Effector memory CD8-positive, alpha-beta T cell (primary cell): Measurements from ENCODE around the gene SMIM44.
"Not testable (repeated sequence)": the region's sequence is repeated elsewhere in the genome, so short reads cannot be mapped to it uniquely, and the experiment has no call there.

Experiments
- ATAC-seq: fragments of 150-1000 bp; cut with Tn5 transposase; replicated peaks from 2 replicates; pipeline ENCODE4 v1.10.0; 2021; ENCODE audit warnings: mild to moderate bottlenecking, moderate library complexity
- DNase-seq, 3 experiments: peaks; one replicate each; pipeline ENCODE4 v3.0.0; 2021
- H3K27ac Mint-ChIP-seq, 2 donors: one replicate each; pipeline ENCODE4 v1.8.0; 2022; ENCODE audit warnings: mild to moderate bottlenecking in 2 of 2, mixed read lengths in 2 of 2, moderate library complexity in 2 of 2
- H3K27me3 Mint-ChIP-seq, 2 donors: one replicate each; pipeline ENCODE4 v1.8.0; 2022; ENCODE audit warnings: mixed read lengths in 2 of 2
- H3K36me3 Mint-ChIP-seq: one replicate; pipeline ENCODE4 v1.8.0; 2022; ENCODE audit warnings: mild to moderate bottlenecking, moderate library complexity, mixed read lengths; ENCODE audit not compliant: insufficient read depth
- H3K4me1 Mint-ChIP-seq, 2 donors: one replicate each; pipeline ENCODE4 v1.8.0; 2022; ENCODE audit warnings: low read depth in 2 of 2, mixed read lengths in 2 of 2
- H3K4me3 Mint-ChIP-seq, 2 donors: one replicate each; pipeline ENCODE4 v1.8.0; 2022; ENCODE audit warnings: mild to moderate bottlenecking in 2 of 2, mixed read lengths in 2 of 2, moderate library complexity in 2 of 2
- H3K9me3 Mint-ChIP-seq, 2 donors: one replicate each; pipeline ENCODE4 v1.8.0; 2022; ENCODE audit warnings: mixed read lengths in 2 of 2

The SMIM44 gene

GRCh38 chr19:3459965-3460582, 23.2 kb downstream of the SMIM44 start:
- H3K27me3 Mint-ChIP-seq = no peaks in the 10 kb centered on the region
- ATAC-seq (no peak), DNase-seq (no peak)
- peaks cover 0 to 4% of the 10 kb centered on the region in 2 donors for H3K4me1 Mint-ChIP-seq
- no peaks in the 10 kb centered on the region for H3K9me3 Mint-ChIP-seq
- H3K27ac Mint-ChIP-seq = no peak overlapping the region
- no peak overlapping the region for H3K4me3 Mint-ChIP-seq
- H3K36me3 Mint-ChIP-seq = peaks cover 3% of the 10 kb centered on the region

- Mint-ChIP-seq H3K27me3 (no peaks in the 10 kb centered on the region), H3K4me3 (no peak overlapping the region), H3K27ac (peak overlapping the region in 1 of 2 donors; percentile 12), H3K9me3 (no peaks in the 10 kb centered on the region), H3K36me3 (peaks cover 3% of the 10 kb centered on the region), H3K4me1 (peaks cover 0 to 4% of the 10 kb centered on the region in 2 donors)
- ATAC-seq = peak; percentile 39
- no peak for DNase-seq
These were observed 24.0 kb downstream of the SMIM44 start for GRCh38 chr19:3459089-3459881.

- DNase-seq = no peak
- Mint-ChIP-seq H3K4me3 (no peak overlapping the region), H3K9me3 (no peaks in the 10 kb centered on the region), H3K36me3 (peaks cover 3% of the 10 kb centered on the region), H3K4me1 (peaks cover 0 to 4% of the 10 kb centered on the region in 2 donors), H3K27ac (peak overlapping the region in 1 of 2 donors; percentile 12), H3K27me3 (no peaks in the 10 kb centered on the region)
- no peak for ATAC-seq
These were observed 24.8 kb downstream of the SMIM44 start for GRCh38 chr19:3458229-3459088.

- H3K4me1 Mint-ChIP-seq = peaks cover 0 to 4% of the 10 kb centered on the region in 2 donors
- H3K27ac Mint-ChIP-seq = no peak overlapping the region
- no peak overlapping the region for H3K4me3 Mint-ChIP-seq
- ATAC-seq (no peak), DNase-seq (no peak)
- H3K9me3 Mint-ChIP-seq = no peaks in the 10 kb centered on the region
- peaks cover 11% of the 10 kb centered on the region for H3K36me3 Mint-ChIP-seq
- H3K27me3 Mint-ChIP-seq = no peaks in the 10 kb centered on the region
These were observed 25.6 kb downstream of the SMIM44 start for GRCh38 chr19:3457528-3458228.

GRCh38 chr19:3456925-3457527, 26.2 kb downstream of the SMIM44 start:
- no peak for ATAC-seq
- Mint-ChIP-seq H3K9me3 (no peaks in the 10 kb centered on the region), H3K27me3 (no peaks in the 10 kb centered on the region), H3K4me1 (peaks cover 0 to 4% of the 10 kb centered on the region in 2 donors), H3K27ac (no peak overlapping the region), H3K36me3 (peaks cover 14% of the 10 kb centered on the region), H3K4me3 (no peak overlapping the region)
- no peak for DNase-seq

- Mint-ChIP-seq H3K4me1 (peaks cover 0 to 4% of the 10 kb centered on the region in 2 donors), H3K4me3 (no peak overlapping the region)
- no peak for ATAC-seq
These were observed 27.2 kb downstream of the SMIM44 start for GRCh38 chr19:3455960-3456601.

GRCh38 chr19:3455393-3455955, 27.8 kb downstream of the SMIM44 start:
- H3K4me3 Mint-ChIP-seq = no peak overlapping the region
- no peaks in the 10 kb centered on the region for H3K27me3 Mint-ChIP-seq
- no peak overlapping the region for H3K27ac Mint-ChIP-seq
- ATAC-seq = no peak
- no peak for DNase-seq
- H3K9me3 Mint-ChIP-seq = no peaks in the 10 kb centered on the region
- H3K4me1 Mint-ChIP-seq = peaks cover 0 to 4% of the 10 kb centered on the region in 2 donors
- peaks cover 20% of the 10 kb centered on the region for H3K36me3 Mint-ChIP-seq

More at GRCh38 chr19:3455960-3456601, 27.2 kb downstream of the SMIM44 start:
- H3K27me3 Mint-ChIP-seq = no peaks in the 10 kb centered on the region
- no peak for DNase-seq
- H3K36me3 Mint-ChIP-seq = peaks cover 20% of the 10 kb centered on the region
- no peak overlapping the region for H3K27ac Mint-ChIP-seq
- no peaks in the 10 kb centered on the region for H3K9me3 Mint-ChIP-seq

GRCh38 chr19:3454656-3455392, 28.4 kb downstream of the SMIM44 start:
- H3K4me3 Mint-ChIP-seq = no peak overlapping the region
- H3K27ac Mint-ChIP-seq = no peak overlapping the region
- peaks cover 0 to 4% of the 10 kb centered on the region in 2 donors for H3K4me1 Mint-ChIP-seq
- DNase-seq (no peak), ATAC-seq (no peak)
- no peaks in the 10 kb centered on the region for H3K9me3 Mint-ChIP-seq
- H3K36me3 Mint-ChIP-seq = peaks cover 23% of the 10 kb centered on the region
- H3K27me3 Mint-ChIP-seq = no peaks in the 10 kb centered on the region

GRCh38 chr19:3453840-3454239, 29.4 kb downstream of the SMIM44 start:
- Mint-ChIP-seq H3K27ac (no peak overlapping the region), H3K9me3 (no peaks in the 10 kb centered on the region), H3K4me3 (no peak overlapping the region), H3K27me3 (no peaks in the 10 kb centered on the region), H3K36me3 (peaks cover 30% of the 10 kb centered on the region), H3K4me1 (peaks cover 0 to 3% of the 10 kb centered on the region in 2 donors)
- ATAC-seq (no peak), DNase-seq (no peak)

GRCh38 chr19:3452942-3453214, 30.4 kb downstream of the SMIM44 start:
- not testable (repeated sequence) for ATAC-seq, DNase-seq, H3K4me1 Mint-ChIP-seq, H3K27me3 Mint-ChIP-seq, H3K9me3 Mint-ChIP-seq, H3K4me3 Mint-ChIP-seq, H3K27ac Mint-ChIP-seq
- peaks cover 30% of the 10 kb centered on the region for H3K36me3 Mint-ChIP-seq

- DNase-seq = no peak
- H3K36me3 Mint-ChIP-seq = peaks cover 30% of the 10 kb centered on the region
- H3K27me3 Mint-ChIP-seq = no peaks in the 10 kb centered on the region
- no peak for ATAC-seq
- no peak overlapping the region for H3K4me3 Mint-ChIP-seq
- H3K27ac Mint-ChIP-seq = no peak overlapping the region
- peaks cover 0 to 3% of the 10 kb centered on the region in 2 donors for H3K4me1 Mint-ChIP-seq
- no peaks in the 10 kb centered on the region for H3K9me3 Mint-ChIP-seq
These were observed 30.9 kb downstream of the SMIM44 start for GRCh38 chr19:3452171-3452941.
